HG03354 (cell line): ENCODE measurements around the gene ZDHHC7.

ENCODE experiments used
- ATAC-seq: cut with Tn5 transposase; IDR thresholded peaks from one replicate; pipeline ENCODE4 v1.9.1; 2021; ENCODE audit warnings: mild to moderate bottlenecking; ENCODE audit not compliant: unreplicated experiment, poor library complexity, severe bottlenecking

The ZDHHC7 gene

DNA sequence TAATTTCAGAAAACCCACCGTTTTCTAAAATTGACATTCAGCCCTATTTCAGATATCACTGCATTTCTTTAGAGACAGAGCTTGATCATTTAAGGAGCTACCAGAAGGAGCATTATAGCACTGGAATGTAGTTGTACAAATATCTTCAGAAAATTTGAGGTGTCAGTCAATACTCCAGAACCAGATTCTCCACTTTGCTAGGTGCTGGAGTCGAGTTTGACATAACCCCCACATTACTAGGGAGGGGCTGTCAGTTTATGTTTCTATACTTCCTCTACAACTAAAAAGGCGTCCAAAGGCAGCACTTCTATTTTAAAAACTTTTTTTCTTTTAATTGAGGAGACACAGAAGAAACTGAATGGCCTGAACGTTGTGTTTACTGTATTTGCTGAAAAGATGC is 15.4 kb upstream of the ZDHHC7 start:
- ATAC-seq: no peak

DNA sequence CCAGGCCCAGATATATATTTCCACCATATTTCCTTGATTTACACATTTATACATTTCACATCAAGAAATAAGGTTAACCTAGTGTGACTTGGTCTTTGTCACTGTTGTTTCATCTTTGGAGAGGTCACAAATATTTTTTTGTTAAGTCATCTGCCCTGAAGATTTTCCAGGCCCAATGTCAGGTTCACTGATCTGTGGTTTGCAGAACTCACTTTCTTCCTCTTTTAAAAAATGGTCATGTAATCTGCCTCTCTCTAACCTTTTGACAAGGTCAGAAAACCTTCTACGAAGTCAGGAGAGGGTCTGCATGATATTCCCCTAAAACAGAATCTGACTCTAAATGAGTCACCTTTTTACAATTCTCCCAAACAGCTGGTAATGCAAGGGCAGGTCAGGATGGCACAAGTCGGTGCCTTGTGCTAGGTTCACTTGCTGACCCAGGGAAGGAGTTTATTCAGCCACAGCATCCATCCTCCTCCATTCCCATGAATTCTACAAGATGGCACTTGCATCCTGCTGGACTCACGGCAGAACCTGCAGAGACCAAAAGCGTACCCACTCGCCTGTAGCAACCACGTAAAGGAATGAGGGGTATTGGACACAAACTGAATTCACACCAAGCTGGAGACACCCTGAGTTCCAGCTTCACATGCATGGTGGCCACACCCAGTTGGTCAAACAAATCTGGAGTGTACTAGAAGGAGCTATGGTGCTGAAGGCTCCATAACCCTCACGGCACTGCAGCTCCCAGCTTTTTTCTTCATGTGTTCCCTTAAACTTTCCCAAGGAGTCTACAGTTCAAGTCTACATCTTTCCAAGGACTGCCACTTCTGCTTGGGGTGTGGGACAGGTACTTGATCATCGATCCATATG is 14.7 kb upstream of the ZDHHC7 start:
- ATAC-seq: no peak

DNA sequence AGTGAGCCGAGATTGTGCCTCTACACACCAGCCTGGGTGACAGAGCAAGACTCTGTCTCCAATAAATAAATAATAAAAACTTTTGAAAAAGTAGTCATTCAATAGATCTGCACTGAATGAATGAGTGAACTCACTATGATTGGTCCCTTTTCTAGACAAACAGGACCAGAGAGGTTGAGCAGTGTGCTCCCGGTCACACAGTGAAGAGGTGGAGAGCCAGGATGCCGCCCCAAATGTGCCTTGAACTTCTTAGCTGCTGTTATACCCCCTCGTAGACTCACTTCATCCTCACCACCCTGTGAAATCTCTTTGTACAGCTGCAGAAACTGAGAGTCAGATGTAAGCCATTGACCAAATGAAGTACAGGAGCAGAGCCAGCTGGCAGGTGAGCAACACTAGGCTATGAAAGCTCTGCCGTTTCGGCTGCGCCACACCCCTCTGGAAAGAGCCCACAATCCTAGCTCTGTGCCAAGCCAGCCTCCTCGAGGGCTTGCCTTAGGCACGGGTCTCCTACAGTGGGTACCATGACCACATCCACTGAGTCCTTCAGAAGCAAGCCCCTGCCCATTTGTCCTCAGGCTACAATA is 8.4 kb upstream of the ZDHHC7 start:
- no peak for ATAC-seq

DNA sequence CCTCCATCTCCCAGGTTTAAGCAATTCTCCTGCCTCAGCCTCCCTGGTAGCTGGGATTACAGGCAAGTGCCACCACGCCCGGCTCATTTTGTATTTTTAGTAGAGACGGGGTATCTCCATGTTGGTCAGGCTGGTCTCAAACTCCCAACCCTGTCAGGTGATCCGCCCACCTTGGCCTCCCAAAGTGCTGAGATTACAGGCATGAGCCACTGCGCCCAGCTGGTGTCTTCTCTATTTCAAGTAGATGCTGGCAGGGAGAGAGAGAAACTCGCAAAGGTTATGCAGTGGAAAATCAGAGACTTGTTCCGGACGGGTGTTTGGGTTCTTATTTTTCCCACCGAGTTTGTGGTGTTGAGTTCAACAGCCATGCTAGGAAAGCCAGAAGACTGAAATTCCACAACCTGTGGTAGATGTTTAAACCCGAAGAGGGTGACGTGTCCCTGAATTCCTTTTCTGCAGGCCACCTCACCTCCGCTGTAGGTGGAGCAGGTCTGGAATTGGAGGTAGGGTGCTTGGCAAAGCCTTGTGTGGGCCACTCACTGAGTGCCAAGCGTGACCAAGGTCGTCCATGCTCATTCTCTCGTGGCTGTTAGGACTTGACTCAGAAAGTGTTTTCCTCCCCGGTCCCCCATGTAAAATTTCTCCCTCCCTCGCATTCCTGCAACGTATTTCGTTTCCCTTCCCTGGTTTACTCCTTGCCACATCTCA is 7.3 kb upstream of the ZDHHC7 start:
- ATAC-seq: no peak

DNA sequence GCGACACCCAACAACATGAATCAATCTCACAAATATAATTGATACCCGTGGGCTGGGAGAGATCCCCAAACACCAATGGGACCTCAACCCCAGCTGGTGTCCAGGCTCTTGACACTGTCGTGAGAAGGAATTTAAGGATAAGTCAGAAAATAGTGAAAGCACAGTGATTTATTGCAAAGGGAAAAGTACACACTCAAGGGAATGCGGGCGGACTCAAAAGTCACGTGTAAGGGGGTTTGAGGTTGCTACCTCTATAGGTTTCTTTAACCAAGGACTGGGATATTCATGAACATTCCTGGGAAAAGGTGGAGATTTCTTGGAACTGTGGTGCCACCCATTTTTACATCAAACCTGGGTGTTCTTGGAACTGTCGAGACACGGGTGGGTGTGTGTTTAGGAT is 6.3 kb upstream of the ZDHHC7 start:
- ATAC-seq: no peak

DNA sequence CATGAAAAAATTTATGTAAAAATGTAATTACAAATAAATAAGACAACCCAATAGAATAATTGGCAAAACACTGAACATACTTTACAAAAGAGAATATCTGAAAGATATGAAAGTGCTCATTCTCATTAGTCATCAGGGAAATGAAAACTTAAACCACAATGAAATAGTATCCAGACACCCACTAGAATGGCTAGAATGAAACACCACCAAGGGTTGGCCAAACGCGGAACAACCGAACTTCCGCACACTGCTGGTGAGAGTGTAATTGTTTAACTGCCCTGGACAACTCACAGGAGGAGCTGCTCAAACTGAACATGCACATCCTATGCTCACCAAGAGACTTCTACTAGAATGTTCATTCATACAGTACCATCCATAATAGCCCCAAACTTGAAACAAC is 5.8 kb upstream of the ZDHHC7 start:
- no peak for ATAC-seq

DNA sequence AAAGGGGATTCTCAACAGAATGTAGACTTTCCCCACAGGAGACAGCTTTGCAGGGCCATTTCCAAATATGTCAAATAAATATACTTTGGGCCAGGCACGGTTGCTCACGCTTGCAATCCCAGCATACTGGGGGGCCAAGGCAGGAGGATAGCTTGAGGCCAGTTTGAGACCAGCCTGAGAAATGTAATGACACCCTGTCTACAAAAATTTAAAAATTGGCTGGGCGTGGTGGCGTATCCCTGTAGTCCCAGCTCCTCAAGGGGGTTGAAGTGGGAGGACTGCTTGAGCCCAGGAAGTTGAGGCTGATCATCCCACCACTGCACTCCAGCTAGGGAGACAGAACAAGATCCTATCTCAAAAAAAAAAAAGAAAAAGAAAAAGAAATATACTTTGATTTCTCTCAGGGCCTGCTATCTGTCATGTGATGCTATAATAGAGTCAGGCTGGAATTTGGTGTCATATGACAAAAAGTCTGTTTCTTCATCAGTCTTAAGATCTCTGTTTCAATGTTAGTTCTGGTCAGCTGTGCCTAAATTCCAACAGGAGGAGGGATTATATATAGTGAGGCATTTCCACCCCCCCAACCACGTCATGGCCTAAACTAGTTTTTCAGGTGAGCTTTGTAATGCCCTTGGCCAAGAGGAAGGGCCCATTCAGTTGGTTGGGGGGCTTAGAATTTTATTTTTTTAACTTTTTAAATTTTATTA is 4.3 kb upstream of the ZDHHC7 start:
- no peak for ATAC-seq

DNA sequence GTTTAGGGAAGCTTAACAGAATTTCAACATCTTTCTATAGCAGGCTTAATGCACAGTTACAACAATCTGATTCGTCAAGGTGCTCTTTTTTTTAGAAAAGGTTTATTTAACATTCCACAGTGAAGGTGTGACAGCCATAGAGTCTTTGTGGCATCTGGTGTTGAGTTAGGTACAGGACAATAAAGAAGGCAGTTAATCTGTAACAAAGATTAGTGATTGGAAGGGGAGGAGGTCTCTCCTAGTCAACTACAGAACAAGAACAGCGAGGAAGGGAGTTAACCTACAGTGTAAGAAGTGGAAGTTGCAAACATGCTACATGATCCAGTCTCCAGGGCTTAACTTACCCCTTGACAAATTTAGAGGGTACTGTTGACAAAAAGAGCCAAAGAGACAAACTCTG is 3.0 kb upstream of the ZDHHC7 start:
- no peak for ATAC-seq

DNA sequence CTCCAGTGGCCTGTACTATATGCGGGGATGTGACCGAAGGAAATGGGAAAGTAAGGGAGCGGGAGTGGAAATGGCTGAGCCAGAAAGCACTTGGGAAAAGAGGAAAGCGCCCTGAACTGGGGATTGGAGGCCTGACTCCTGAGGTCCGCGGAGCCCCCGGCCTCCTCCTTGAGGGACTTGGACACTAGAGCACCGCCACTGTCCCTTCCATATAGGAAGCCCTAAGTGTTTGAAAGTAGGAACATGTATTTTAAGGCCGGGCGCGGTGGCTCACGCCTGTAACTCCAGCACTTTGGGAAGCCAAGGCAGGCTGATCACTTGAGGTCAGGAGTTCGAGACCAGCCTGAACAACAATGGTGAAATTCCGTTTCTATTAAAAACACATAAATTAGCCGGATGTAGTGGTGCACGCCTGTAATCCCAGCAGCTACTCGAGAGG is 530 bp upstream of the ZDHHC7 start:
- ATAC-seq: peak; percentile 11

DNA sequence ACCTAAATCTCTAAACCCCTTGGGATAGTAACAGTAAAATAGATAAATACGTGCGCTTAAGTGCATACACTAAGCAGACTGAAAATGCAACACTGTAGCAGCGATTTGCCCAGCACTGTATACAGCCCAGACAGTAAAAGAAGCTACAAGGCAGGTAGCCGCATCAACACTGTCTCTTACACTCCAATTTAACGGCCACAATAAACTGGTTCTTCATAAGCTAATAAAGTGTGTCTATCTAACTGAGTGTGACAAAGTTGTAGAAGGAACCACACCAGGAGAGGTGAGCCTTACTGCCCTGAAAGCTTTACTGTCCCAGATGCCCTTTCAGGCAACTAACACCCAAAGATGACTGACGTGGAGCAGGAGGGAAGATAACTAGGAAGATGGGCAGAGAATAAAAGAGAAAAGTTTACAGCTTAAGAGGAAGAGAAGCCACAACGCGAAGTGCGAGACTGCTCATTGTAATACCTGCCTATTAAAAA is 847 bp downstream of the ZDHHC7 start:
- no peak for ATAC-seq

DNA sequence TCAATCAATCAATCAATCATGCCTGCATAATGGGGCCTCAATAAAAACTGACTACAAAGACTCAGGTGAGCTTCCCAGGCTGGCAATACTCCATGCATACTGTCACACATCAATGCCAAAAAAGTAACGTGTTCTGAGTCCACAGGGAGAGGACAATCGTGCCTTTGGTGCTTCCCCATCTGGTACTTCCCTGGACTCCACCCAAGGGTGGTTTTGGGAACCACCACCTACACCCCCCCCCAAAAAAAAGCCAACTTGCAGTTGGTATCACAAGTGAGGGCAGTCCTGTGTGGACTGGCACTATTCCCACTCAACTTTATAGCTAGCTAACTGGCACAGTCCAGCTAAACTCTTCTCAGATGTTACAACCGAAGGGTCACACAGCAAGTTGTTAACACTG is 3.1 kb downstream of the ZDHHC7 start:
- no peak for ATAC-seq

DNA sequence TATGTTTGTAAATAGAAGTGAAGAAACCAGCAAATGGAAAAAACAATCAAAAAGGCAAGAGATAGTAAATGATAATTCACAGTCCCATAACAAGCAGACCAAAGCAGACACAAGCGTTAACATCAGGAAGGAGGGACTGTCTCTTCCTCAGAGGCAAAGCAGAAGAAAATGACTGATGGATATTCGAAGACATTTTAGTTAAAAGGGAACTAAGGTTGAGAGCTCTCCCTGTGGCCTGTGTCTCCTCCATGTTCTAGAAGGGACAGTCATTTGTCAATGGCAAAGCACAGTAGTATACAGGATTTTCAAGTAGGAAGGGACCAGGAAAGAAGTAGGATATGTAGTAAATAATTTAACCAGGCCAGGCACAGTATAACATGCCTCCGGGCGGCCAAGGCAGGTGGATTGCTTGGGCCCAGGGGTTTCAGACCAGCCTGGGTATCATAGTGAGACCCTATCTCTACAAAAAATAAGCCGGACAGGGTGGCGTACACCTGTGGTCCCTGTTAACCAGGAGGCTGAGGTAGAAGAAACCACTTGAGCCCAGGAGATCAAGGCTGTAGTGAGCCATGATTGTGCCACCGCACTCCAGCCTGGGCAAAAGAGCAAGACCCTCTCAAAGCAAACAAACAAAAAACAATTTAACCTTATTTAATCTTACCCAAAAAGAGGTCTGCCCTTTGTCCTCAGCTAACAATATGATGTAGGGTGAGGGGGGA is 3.7 kb downstream of the ZDHHC7 start:
- ATAC-seq: no peak

DNA sequence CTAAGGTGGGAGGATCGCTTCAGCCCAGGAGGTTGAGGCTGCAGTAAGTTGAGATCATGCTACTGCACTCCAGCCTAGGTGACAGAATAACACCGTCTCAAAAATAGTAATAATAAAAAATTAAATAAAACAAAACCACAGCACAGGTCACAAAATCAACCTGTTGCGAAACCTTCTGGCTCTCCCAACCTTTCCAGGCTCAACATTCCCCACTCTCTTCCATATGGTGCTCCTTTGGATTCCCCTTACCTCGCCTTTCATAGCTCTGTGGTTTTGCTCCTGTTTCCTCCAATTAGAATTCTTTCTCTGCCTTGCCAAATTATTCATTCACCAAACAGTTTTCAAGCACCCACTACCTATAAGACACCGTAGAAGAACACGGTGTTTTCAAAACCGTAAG is 4.7 kb downstream of the ZDHHC7 start:
- ATAC-seq: no peak

DNA sequence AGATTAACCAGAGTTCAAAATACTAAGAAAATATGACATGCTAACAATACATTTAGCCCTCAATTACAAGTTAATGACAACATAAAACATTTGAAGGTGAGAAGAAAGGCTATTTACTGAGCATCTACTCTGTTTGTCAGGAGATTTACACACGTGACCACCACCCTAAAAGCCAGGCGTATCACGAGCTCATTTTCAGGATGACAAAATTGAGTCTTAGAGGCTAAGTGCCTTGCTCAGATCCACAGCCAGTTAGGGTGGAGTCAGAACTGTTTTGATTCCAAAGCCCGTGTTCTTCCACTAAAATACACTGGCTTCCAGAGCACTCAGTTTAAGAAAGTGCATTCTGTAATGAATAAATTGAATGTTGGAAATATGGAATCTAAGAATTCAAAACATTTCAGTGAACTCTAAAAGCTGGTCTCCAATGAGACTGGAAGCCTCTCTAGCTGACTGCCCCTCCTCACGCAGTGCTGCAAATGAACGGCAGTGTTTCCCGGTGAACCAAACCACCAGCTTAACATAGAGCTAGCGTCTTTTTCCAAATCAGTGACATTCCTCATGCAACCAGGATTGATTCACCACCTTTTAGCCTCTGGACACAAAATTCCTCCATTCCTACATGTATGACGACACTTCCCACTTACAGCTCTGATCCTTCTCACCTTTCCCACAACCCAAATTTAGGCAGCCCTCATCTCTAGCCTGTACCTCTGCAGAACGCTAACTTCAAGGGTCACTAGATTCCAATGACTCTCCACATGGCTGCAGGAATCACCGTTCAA is 5.9 kb downstream of the ZDHHC7 start:
- no peak for ATAC-seq

DNA sequence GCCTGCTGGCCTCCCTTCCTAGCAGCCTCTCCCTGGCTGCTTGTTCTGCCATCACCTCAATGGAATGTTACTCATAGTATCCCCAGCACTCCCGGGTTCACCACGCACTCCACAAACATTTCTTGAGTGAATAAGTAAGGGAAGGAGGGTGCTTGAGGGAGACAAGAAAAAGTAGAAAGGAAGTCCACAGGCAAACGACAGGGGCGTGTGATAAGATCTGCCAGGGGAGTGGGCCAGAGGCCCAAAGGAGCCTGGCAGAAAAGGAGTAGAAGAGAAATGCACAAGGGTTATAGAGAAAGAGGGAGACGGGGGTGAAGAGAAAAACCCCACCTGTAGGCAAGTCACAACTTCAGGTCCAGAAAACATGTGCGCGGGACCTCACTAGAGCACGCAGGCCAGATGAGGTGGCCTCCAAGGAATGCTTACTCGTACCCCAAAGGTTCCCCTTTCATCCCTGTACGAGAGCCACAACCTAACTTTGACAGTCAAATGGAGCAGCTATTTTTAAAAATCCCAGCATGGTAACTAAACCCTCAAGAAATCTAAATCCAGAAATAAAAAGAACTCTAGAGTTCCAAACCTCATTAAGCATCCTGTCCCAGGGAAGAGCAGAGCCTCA is 6.6 kb downstream of the ZDHHC7 start:
- no peak for ATAC-seq

DNA sequence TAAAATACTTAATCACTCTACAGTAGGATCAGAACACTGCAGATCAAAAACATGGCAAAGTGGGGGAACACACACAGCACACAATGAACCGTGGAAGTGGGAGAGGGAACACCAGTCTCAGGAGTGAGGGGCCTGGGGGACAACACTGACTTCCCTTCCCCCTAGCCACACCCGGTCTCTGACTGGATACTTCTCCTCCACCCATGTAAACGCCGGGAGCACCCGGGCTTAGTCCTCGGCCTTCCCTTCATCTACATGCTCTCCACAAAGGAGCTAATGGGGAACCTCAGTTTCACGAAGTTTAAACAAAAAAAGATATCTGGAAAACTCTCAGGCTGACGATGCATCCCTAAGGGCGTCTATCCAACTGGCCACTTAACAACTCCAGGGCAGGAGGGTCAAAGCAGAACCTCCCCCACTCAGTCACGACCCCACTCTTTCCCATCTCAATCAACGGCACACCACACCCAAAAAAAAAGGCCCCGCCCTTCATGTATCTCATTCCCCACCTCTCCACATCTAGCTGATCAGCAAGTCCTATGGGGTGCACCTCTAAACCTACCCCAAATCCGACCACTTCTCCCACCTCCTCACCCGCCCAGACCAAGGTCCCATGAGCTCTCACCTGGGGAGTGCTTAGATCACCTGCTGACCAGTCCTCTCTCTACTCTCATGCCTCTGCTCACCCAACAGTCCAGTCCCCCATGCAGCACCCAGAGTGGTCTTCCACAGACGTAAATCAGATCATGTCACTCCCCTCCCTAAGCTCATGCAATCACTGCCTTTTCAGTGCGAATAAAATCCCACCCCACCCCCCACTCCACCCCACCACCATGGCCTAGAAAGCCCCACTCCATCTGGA is 7.4 kb downstream of the ZDHHC7 start:
- no peak for ATAC-seq

DNA sequence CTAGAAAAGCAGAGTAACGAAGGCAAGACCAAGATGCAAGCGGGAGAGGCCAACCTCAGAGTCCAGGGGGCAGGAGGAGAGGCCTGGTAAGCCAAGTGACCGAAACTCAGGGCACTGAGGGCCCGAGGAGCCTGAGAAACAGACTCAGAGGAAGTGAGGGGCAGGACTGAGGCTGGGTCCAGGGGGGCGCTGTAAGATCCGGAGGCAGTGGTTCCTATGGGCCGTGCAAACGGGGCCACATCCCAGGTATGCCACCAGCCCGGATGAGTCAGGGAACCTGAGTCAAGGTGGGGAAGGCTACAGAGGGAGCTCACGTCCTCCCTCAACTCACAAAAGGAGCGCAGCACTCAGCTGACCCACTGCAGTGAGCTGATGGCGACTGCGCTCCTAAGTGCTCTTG is 8.3 kb downstream of the ZDHHC7 start:
- ATAC-seq: no peak
